OCI-LY3 (cell line): ENCODE data around the gene ADRA2B.

ENCODE experiments used
- H2AFZ ChIP-seq: fragments of 200-600, 300-600 bp; shearing (Covaris generic); 2 replicates; pipeline ENCODE4 v1.6.0; 2014; ENCODE audit warnings: antibody characterized with exemption, low read depth, low read length
- H3K27ac ChIP-seq: fragments of 200-600, 300-600 bp; sonication (generic); 2 replicates; pipeline ENCODE4 v1.5.1; 2014; ENCODE audit warnings: mild to moderate bottlenecking, low read length, moderate library complexity, mixed read lengths
- H3K27me3 ChIP-seq: fragments of 200-600, 300-600 bp; sonication (generic); 2 replicates; pipeline ENCODE4 v1.6.1; 2014; ENCODE audit warnings: low read depth, low read length, mixed read lengths
- H3K36me3 ChIP-seq: fragments of 200-600, 300-600 bp; sonication (generic); replicated peaks from 2 replicates; pipeline ENCODE3; 2014; ENCODE audit warnings: low read depth, low read length, mixed read lengths
- H3K4me1 ChIP-seq: fragments of 300-600, 200-600 bp; sonication (generic); 2 replicates; pipeline ENCODE4 v1.6.1; 2014; ENCODE audit warnings: low read length, mixed read lengths
- H3K4me2 ChIP-seq: fragments of 200-600, 300-600 bp; sonication (generic); 2 replicates; pipeline ENCODE4 v1.6.1; 2014; ENCODE audit warnings: low read length, mixed read lengths
- H3K4me3 ChIP-seq: fragments of 300-600, 200-600 bp; sonication (generic); 2 replicates; pipeline ENCODE4 v1.5.1; 2014; ENCODE audit warnings: antibody characterized with exemption, mild to moderate bottlenecking, low read length, moderate library complexity
- H3K79me2 ChIP-seq: fragments of 300-600, 200-600 bp; shearing (Covaris generic); 2 replicates; pipeline ENCODE4 v1.6.1; 2014; ENCODE audit warnings: mild to moderate bottlenecking, low read length, mixed read lengths
- H3K9ac ChIP-seq: fragments of 300-600, 200-600 bp; shearing (Covaris generic); 2 replicates; pipeline ENCODE4 v1.6.0; 2014; ENCODE audit warnings: mild to moderate bottlenecking, low read length, moderate library complexity
- H3K9me3 ChIP-seq: fragments of 200-600, 300-600 bp; shearing (Covaris generic); 2 replicates; pipeline ENCODE4 v1.6.1; 2014; ENCODE audit warnings: low read length, mixed read lengths; ENCODE audit not compliant: insufficient read depth
- H4K20me1 ChIP-seq: fragments of 200-600, 300-600 bp; sonication (generic); 2 replicates; pipeline ENCODE4 v1.6.1; 2016; ENCODE audit warnings: low read length, mixed read lengths; ENCODE audit not compliant: insufficient read depth
- CTCF ChIP-seq: fragments of 200-600, 300-600 bp; sonication (generic); IDR thresholded peaks from 2 replicates; pipeline ENCODE4 v1.5.1; 2014; ENCODE audit warnings: antibody characterized with exemption, low read length, low read depth
- EZH2phosphoT487 ChIP-seq: fragments of 200-600 bp; shearing (Covaris generic); IDR thresholded peaks from 2 replicates; pipeline ENCODE4 v1.6.1; 2018; ENCODE audit warnings: antibody characterized with exemption, mixed run types, low read depth

The ADRA2B gene

DNA sequence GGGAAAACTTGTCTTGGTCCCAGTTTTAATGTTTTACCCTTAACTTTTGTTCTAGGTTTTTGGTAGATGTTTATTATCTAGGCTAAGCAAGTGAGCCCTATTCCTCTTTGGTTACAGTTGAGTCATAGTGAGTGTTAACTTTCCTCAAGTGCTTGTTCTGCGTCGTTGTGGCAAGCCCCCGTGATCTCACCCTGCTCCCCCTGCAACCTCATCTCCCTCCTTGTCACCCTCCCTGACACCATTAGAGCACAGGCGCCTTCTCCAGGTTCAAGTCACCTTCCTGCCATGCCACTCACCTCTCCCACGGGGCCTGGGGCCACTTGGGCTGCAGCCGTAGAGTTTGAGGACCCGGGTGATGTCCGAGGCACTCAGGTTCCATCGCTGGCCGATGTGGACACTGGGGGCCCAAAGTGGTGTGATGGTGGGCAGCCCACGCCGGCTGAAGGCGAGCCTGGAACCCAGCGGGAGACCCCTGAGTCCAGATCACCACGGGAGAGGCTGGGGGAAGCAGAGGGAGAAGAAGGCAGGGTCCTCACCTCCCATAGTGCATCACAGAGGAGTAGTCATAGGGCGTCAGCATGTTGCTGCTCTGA lies 13.3 kb upstream of the ADRA2B start:
- TF ChIP-seq CTCF (no peak), EZH2phosphoT487 (no peak)
- H3K4me3 ChIP-seq: no peak overlapping the region

GRCh38 chr2:96128456-96128855 lies 12.1 kb upstream of the ADRA2B start:
- H4K20me1 ChIP-seq: no peaks in the 10 kb centered on the region
- no peak overlapping the region for H3K27ac ChIP-seq
- H3K4me3 ChIP-seq: no peak overlapping the region
- H3K79me2 ChIP-seq: no peaks in the 10 kb centered on the region
- H3K36me3 ChIP-seq: no peaks in the 10 kb centered on the region
- no peaks in the 10 kb centered on the region for H3K27me3 ChIP-seq
- H3K4me2 ChIP-seq: no peak overlapping the region
- no peak overlapping the region for H2AFZ ChIP-seq
- TF ChIP-seq EZH2phosphoT487 (no peak), CTCF (no peak)
- H3K4me1 ChIP-seq: peaks cover 14% of the 10 kb centered on the region
- H3K9ac ChIP-seq: no peak overlapping the region
- no peaks in the 10 kb centered on the region for H3K9me3 ChIP-seq

More for the DNA sequence above, 13.3 kb upstream of the ADRA2B start:
- peaks cover 14% of the 10 kb centered on the region for H3K4me1 ChIP-seq
- H3K4me2 ChIP-seq: no peak overlapping the region
- H3K27me3 ChIP-seq: no peaks in the 10 kb centered on the region
- H3K79me2 ChIP-seq: no peaks in the 10 kb centered on the region
- no peaks in the 10 kb centered on the region for H3K36me3 ChIP-seq
- H2AFZ ChIP-seq: no peak overlapping the region
- no peak overlapping the region for H3K9ac ChIP-seq
- H3K27ac ChIP-seq: no peak overlapping the region
- H3K9me3 ChIP-seq: no peaks in the 10 kb centered on the region
- no peaks in the 10 kb centered on the region for H4K20me1 ChIP-seq

GRCh38 chr2:96124406-96125265 lies 8.3 kb upstream of the ADRA2B start:
- Histone ChIP-seq H3K79me2 (no peaks in the 10 kb centered on the region), H4K20me1 (no peaks in the 10 kb centered on the region), H3K4me2 (no peak overlapping the region), H3K4me3 (no peak overlapping the region), H3K36me3 (no peaks in the 10 kb centered on the region), H3K9me3 (no peaks in the 10 kb centered on the region), H3K27me3 (peaks cover 22% of the 10 kb centered on the region), H3K9ac (no peak overlapping the region), H3K4me1 (no peaks in the 10 kb centered on the region), H2AFZ (no peak overlapping the region), H3K27ac (no peak overlapping the region)
- TF ChIP-seq EZH2phosphoT487 (no peak), CTCF (no peak)

GRCh38 chr2:96123936-96124335 lies 7.6 kb upstream of the ADRA2B start:
- no peak overlapping the region for H3K9ac ChIP-seq
- no peak overlapping the region for H3K4me3 ChIP-seq
- H3K4me1 ChIP-seq: no peaks in the 10 kb centered on the region
- H3K79me2 ChIP-seq: no peaks in the 10 kb centered on the region
- no peak overlapping the region for H3K4me2 ChIP-seq
- TF ChIP-seq EZH2phosphoT487 (no peak), CTCF (no peak)
- H3K9me3 ChIP-seq: no peaks in the 10 kb centered on the region
- no peaks in the 10 kb centered on the region for H4K20me1 ChIP-seq
- H3K27me3 ChIP-seq: peaks cover 22% of the 10 kb centered on the region
- no peaks in the 10 kb centered on the region for H3K36me3 ChIP-seq
- H3K27ac ChIP-seq: no peak overlapping the region
- no peak overlapping the region for H2AFZ ChIP-seq
